22Rv1 (cell line): Measurements from ENCODE around the gene ZNF101.

Experiments
- ZFX ChIP-seq: fragments of 450-650 bp; IDR thresholded peaks from 2 replicates; pipeline ENCODE4 v1.6.1; 2017; ENCODE audit warnings: antibody characterized with exemption, borderline replicate concordance
- TF ChIP-seq, protein P1 (sequence below): fragments of 450-650 bp; IDR thresholded peaks from 2 replicates; pipeline ENCODE4 v1.5.1; 2017; ENCODE audit warnings: mild to moderate bottlenecking

GRCh38 chr19:19704836-19705235 lies 36.2 kb downstream of the ZNF101 start:
- TF ChIP-seq, protein P1, sequence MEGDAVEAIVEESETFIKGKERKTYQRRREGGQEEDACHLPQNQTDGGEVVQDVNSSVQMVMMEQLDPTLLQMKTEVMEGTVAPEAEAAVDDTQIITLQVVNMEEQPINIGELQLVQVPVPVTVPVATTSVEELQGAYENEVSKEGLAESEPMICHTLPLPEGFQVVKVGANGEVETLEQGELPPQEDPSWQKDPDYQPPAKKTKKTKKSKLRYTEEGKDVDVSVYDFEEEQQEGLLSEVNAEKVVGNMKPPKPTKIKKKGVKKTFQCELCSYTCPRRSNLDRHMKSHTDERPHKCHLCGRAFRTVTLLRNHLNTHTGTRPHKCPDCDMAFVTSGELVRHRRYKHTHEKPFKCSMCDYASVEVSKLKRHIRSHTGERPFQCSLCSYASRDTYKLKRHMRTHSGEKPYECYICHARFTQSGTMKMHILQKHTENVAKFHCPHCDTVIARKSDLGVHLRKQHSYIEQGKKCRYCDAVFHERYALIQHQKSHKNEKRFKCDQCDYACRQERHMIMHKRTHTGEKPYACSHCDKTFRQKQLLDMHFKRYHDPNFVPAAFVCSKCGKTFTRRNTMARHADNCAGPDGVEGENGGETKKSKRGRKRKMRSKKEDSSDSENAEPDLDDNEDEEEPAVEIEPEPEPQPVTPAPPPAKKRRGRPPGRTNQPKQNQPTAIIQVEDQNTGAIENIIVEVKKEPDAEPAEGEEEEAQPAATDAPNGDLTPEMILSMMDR, result no peak
- no peak for TF ChIP-seq ZFX
